ENCODE results near the gene DOK7. TPM values are rescaled to one million over a fixed set of nuclear protein-coding genes. Genes with fewer than 3 reads are reported as not detected.

The DOK7 gene
- total and polyA plus RNA-seq, 9 donors = 0.19 to 33.4 (median 2.2) TPM; not detected in 3

DNA sequence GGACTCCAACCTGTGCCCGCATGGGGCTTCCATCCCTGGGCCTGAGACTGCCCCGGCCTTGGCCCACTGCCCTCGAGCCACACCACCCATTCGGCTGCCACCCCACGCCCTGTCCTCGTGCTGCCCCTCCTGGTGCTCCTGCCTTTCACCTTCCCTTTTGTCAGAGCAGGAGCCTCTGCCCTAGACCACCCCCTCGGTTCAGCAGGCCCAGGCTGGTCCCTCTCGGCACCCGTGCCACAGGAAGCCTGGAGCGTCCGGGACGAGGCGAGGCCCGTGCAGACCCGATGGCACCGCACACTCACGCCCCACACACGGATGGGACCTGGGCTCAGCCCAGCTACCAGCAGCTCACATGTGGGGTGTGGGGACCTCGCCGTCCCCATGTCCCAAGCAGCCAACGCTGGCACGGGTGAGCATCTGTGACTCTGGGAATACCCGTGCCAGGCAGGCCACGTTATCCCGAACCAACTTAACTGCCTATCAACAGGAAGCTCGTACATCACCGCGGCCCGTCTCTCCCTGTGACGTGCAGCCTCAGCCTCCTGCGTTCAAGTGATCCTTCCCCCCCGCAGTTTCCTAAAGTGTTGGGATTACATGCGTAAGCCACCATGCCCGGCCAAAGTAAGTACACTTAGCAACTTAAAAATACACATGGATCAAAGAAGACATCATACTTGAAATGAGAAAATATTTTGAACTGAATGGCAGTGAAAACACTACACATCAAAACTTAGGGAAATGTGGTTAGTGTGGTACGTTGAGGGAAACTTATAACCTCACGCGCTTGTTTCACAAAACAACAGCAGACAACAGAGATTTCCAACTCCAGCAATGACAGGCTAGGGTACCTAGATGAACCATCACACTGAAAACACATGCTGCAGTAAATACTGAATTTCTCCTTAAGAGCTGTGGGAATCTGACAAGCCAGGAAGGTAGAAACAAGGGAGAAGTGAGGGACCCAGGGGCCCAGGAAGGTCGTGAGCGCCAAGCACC, 40.1 kb downstream of the DOK7 start:
- H3K27me3 ChIP-seq = no peaks in the 10 kb centered on the region
- no peak for DNase-seq
- H3K4me1 ChIP-seq (ENCODE audit: insufficient read depth) = no peaks in the 10 kb centered on the region
- intact Hi-C loops (cut with DNase I) = no loop called here
- H3K4me3 ChIP-seq = no peak overlapping the region
- no peaks in the 10 kb centered on the region for H3K9me3 ChIP-seq
- no peak overlapping the region for H3K27ac ChIP-seq
- TF ChIP-seq, protein P1, sequence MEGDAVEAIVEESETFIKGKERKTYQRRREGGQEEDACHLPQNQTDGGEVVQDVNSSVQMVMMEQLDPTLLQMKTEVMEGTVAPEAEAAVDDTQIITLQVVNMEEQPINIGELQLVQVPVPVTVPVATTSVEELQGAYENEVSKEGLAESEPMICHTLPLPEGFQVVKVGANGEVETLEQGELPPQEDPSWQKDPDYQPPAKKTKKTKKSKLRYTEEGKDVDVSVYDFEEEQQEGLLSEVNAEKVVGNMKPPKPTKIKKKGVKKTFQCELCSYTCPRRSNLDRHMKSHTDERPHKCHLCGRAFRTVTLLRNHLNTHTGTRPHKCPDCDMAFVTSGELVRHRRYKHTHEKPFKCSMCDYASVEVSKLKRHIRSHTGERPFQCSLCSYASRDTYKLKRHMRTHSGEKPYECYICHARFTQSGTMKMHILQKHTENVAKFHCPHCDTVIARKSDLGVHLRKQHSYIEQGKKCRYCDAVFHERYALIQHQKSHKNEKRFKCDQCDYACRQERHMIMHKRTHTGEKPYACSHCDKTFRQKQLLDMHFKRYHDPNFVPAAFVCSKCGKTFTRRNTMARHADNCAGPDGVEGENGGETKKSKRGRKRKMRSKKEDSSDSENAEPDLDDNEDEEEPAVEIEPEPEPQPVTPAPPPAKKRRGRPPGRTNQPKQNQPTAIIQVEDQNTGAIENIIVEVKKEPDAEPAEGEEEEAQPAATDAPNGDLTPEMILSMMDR (IDR thresholded peaks at IDR 0.05) = no peak
- TF ChIP-seq EP300 (IDR thresholded peaks at IDR 0.05) (no peak), POLR2A (IDR thresholded peaks at IDR 0.05) (no peak)
- H3K36me3 ChIP-seq = no peaks in the 10 kb centered on the region
- 90 to 92% (median 92%) methylated on average over 39 of the region's 39 CpGs for WGBS, 3 donors

GRCh38 chr4:3505231-3505630, 42.1 kb downstream of the DOK7 start:
- 91 to 93% (median 93%) methylated on average over 14 to 16 of the region's 16 CpGs for WGBS, 3 donors
- H3K9me3 ChIP-seq = no peaks in the 10 kb centered on the region
- intact Hi-C loops (cut with DNase I) = no loop called here
- TF ChIP-seq POLR2A (IDR thresholded peaks at IDR 0.05) (no peak), EP300 (IDR thresholded peaks at IDR 0.05) (no peak)
- TF ChIP-seq, protein P1 (IDR thresholded peaks at IDR 0.05) = no peak
- no peaks in the 10 kb centered on the region for H3K27me3 ChIP-seq
- no peak overlapping the region for H3K27ac ChIP-seq
- H3K4me3 ChIP-seq = no peak overlapping the region
- no peaks in the 10 kb centered on the region for H3K36me3 ChIP-seq
- H3K4me1 ChIP-seq (ENCODE audit: insufficient read depth) = no peaks in the 10 kb centered on the region
- no peak for DNase-seq

- TF ChIP-seq POLR2A (IDR thresholded peaks at IDR 0.05) (no peak), EP300 (IDR thresholded peaks at IDR 0.05) (no peak)
- TF ChIP-seq, protein P1 (IDR thresholded peaks at IDR 0.05) = no peak
- H3K27me3 ChIP-seq = no peaks in the 10 kb centered on the region
- intact Hi-C loops (cut with DNase I) = no loop called here
- H3K4me1 ChIP-seq (ENCODE audit: insufficient read depth) = no peaks in the 10 kb centered on the region
- no peak for DNase-seq
- H3K4me3 ChIP-seq = no peak overlapping the region
- H3K27ac ChIP-seq = no peak overlapping the region
- H3K9me3 ChIP-seq = no peaks in the 10 kb centered on the region
- no peaks in the 10 kb centered on the region for H3K36me3 ChIP-seq
- 88 to 92% (median 89%) methylated on average over 10 of the region's 10 CpGs for WGBS, 3 donors
Measured at GRCh38 chr4:3508542-3508941, 45.4 kb downstream of the DOK7 start.

GRCh38 chr4:3510481-3510880, 47.4 kb downstream of the DOK7 start:
- Histone ChIP-seq H3K27ac (no peak overlapping the region), H3K4me3 (no peak overlapping the region), H3K4me1 (ENCODE audit: insufficient read depth) (no peaks in the 10 kb centered on the region), H3K9me3 (no peaks in the 10 kb centered on the region), H3K36me3 (no peaks in the 10 kb centered on the region), H3K27me3 (no peaks in the 10 kb centered on the region)
- DNase-seq = no peak
- intact Hi-C loops (cut with DNase I) = no loop called here
- 92 to 93% (median 92%) methylated on average over 16 of the region's 16 CpGs for WGBS, 3 donors
- TF ChIP-seq POLR2A (IDR thresholded peaks at IDR 0.05) = no peak
- TF ChIP-seq, protein P1 (IDR thresholded peaks at IDR 0.05) = no peak
